Gastroesophageal sphincter (tissue), 4 donors: ENCODE data around the gene SLC38A1. TPM values are rescaled to one million over a fixed set of nuclear protein-coding genes. Genes with fewer than 3 reads are reported as not detected.
"Not testable (repeated sequence)": the region's sequence is repeated elsewhere in the genome, so short reads cannot be mapped to it uniquely, and the experiment has no call there.

ENCODE experiments used
- ATAC-seq: fragments of 150-250 bp; one replicate; pipeline ENCODE4 v1.9.1; 2016; ENCODE audit warnings: mild to moderate bottlenecking, moderate library complexity
- H3K27ac ChIP-seq, 4 donors: fragments of 200-600 bp; sonication (generic) in 3 of 4; 1 replicate in 3 of 4; 2 replicates in 1 of 4; pipeline ENCODE4 v1.5.1; 2016 to 2019
- H3K27me3 ChIP-seq: fragments of 200-600 bp; sonication (generic); one replicate; pipeline ENCODE4 v1.5.1; 2019
- H3K36me3 ChIP-seq, 2 donors: fragments of 200-600 bp; sonication (generic); one replicate each; pipeline ENCODE4 v1.5.1; 2019; ENCODE audit warnings: control low read depth in 1 of 2
- H3K4me1 ChIP-seq, 3 donors: fragments of 200-600 bp; sonication (generic); 1 replicate in 2 of 3; 2 replicates in 1 of 3; pipeline ENCODE4 v1.5.1; 2016 to 2019; ENCODE audit warnings: control low read depth in 2 of 3
- H3K4me3 ChIP-seq, 2 donors: fragments of 200-600 bp; sonication (generic); one replicate each; pipeline ENCODE4 v1.5.1; 2019; ENCODE audit warnings: mild to moderate bottlenecking in 1 of 2, moderate library complexity in 1 of 2
- H3K9me3 ChIP-seq, 3 donors: fragments of 200-600 bp; sonication (generic); one replicate each; pipeline ENCODE4 v1.5.1; 2017 to 2019; ENCODE audit warnings: control low read depth in 2 of 3
- CTCF ChIP-seq, 4 experiments: fragments of 200-600 bp in 2 of 4; fragments of 450-650 bp in 2 of 4; sonication (generic) in 1 of 4; IDR thresholded peaks; one replicate each; pipeline ENCODE4 v1.5.1; 2017 to 2019; ENCODE audit warnings: antibody characterized with exemption in 4 of 4, mild to moderate bottlenecking in 2 of 4, moderate library complexity in 2 of 4
- EP300 ChIP-seq: sonication (generic); formaldehyde crosslinking; IDR thresholded peaks from one replicate; pipeline ENCODE4 v1.6.1; 2017; ENCODE audit warnings: antibody characterized with exemption, mild to moderate bottlenecking
- POLR2A ChIP-seq, 2 donors: fragments of 450-650 bp; IDR thresholded peaks; one replicate each; pipeline ENCODE4 v1.6.1; 2017; ENCODE audit warnings: antibody characterized with exemption in 2 of 2, mild to moderate bottlenecking in 2 of 2, moderate library complexity in 1 of 2
- POLR2AphosphoS5 ChIP-seq: sonication (generic); formaldehyde crosslinking; IDR thresholded peaks from one replicate; pipeline ENCODE4 v1.6.1; 2017; ENCODE audit warnings: antibody characterized with exemption
- WGBS, 2 donors: methylation state at CpG; one replicate each; pipeline ENCODE4 v1.1.5; 2018; ENCODE audit warnings: low coverage in 1 of 2; 5-methylcytosine and 5-hydroxymethylcytosine counted together
- total RNA-seq, 4 donors: library from RNA; depleted of rRNA; stranded (reverse); fragments of >200 nt; gene quantifications; one replicate each; pipeline ENCODE4 v1.1.0, GENCODE V29; 2016

Gene SLC38A1
- total RNA-seq, 4 donors from 2014 or later = 175 to 273 (median 195) TPM

DNA sequence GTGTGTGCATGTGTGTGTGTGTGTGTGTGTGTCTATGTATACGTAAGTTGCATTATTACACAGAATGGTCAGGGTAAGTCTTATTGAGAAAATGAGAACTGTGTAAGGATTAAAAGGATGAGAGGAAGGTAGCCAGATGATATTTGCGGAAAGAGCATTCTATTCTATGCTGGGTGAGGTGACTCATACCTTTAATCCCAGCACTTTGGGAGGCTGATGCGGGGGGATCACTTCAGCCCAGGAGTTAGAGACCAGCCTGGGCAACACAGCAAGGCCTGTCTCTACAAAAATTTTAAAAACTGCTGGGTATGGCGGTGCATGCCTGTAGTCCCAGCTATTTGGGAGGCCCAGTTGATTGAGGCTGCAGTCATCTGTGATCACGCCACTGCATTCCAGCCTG is 103.7 kb downstream of the SLC38A1 start:
- H3K27ac ChIP-seq = no peak overlapping the region
- peaks cover under 1 to 15% (median 4%) of the 10 kb centered on the region in 3 donors for H3K4me1 ChIP-seq
- WGBS, 2 donors = 84 to 89% methylated on average over 3 to 4 of the region's 5 CpGs
- H3K36me3 ChIP-seq = no peaks in the 10 kb centered on the region
- no peak for ATAC-seq
- no peaks in the 10 kb centered on the region for H3K27me3 ChIP-seq
- TF ChIP-seq EP300 = no peak
- no peak for TF ChIP-seq CTCF (IDR thresholded peaks at IDR 0.05)
- no peak for TF ChIP-seq POLR2A (IDR thresholded peaks at IDR 0.05)
- no peak for TF ChIP-seq POLR2AphosphoS5
- H3K4me3 ChIP-seq = no peak overlapping the region
- no peaks in the 10 kb centered on the region for H3K9me3 ChIP-seq

DNA sequence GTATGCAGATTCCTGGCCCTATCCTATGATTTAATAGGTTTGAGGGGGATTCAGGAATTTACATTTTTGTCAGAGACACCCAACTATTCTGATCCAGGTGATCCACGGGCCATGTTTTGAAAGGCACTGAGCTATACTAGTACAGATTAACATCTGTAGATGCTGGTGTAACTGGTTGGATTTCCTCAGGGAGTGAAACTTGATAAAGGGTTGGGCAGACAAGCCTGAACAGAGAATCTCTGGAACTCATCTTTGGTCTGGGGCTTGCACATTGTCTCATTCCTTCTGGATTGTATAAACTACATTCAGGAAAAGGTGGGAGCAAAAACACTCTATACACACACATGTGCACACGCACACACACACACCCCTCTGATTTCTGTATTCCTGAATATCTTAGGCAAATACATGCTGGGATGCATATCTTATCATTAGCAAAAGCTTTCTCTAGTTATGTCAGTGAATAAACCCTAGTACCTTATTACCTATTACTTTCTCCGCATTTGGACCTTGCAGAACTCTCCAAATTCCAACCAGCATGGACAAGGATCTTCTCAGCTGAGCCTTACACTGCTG is 104.6 kb downstream of the SLC38A1 start:
- no peaks in the 10 kb centered on the region for H3K27me3 ChIP-seq
- TF ChIP-seq EP300 (no peak), POLR2AphosphoS5 (no peak), CTCF (IDR thresholded peaks at IDR 0.05) (no peak), POLR2A (IDR thresholded peaks at IDR 0.05) (no peak)
- no peaks in the 10 kb centered on the region for H3K9me3 ChIP-seq
- no peak overlapping the region for H3K4me3 ChIP-seq
- H3K36me3 ChIP-seq = no peaks in the 10 kb centered on the region
- ATAC-seq = no peak
- no peak overlapping the region for H3K27ac ChIP-seq
- 71 to 78% methylated on average over 2 to 3 of the region's 3 CpGs for WGBS, 2 donors
- peaks cover 3 to 25% (median 8%) of the 10 kb centered on the region in 3 donors for H3K4me1 ChIP-seq

DNA sequence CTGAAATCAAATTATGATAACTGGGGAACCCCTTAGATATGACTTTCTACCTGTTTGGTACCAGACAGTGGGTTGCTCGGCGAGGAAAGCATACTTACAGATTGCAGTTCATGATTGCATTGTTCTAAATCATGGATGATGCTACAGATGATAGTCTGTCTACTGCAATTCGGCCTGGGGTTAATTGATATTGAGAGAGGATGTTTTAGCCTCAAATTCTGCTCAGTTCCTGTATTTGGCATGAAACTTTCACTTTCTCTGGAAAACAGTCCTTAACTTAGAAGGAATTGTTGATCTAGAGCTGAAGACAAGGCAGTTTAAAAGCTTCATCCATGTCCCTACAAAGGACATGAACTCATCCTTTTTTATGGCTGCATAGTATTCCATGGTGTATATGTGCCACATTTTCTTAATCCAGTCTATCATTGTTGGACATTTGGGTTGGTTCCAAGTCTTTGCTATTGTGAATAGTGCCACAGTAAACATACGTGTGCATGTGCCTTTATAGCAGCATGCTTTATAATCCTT is 106.2 kb downstream of the SLC38A1 start:
- not testable (repeated sequence) for H3K27me3 ChIP-seq, H3K27ac ChIP-seq, ATAC-seq

DNA sequence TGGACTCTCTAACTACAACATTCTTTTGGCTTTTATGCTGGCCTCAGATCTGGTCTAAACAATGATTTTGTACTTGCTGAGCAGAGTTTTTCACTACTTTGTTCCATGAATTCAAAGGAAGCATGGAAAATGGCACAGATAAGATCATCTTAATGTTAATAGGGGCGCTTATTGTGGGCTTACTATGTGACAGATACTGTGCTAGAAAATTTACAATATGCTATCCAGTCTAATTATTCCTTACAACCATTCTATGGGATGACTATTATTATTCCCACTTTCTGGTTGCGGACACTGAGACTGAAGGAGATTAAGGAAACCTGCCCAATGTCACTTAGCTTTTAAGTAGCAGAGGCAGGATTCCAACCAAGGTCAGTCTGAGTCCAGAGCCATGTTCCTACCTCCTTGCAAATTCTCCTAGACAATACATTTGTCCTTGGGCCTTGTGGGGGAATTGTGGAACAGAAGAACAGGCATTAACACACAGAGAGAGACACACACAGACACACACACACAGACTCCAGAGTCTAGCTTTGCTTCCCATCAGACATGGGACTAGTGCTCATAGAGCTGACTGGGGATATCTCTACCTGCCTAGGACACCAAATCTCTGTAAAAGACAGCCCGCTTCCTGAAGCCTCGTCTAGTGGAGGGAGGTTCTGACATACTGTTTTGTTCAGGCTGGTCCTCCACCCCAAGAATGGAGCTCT is 107.7 kb downstream of the SLC38A1 start:
- no peaks in the 10 kb centered on the region for H3K36me3 ChIP-seq
- 72 to 81% methylated on average over 2 to 3 of the region's 4 CpGs for WGBS, 2 donors
- ATAC-seq = no peak
- H3K27ac ChIP-seq = peak overlapping the region; percentile 72 to 92 (median 75)
- H3K27me3 ChIP-seq = no peaks in the 10 kb centered on the region
- TF ChIP-seq POLR2A (IDR thresholded peaks at IDR 0.05) (no peak), CTCF (IDR thresholded peaks at IDR 0.05) (no peak), EP300 (no peak), POLR2AphosphoS5 (no peak)
- no peaks in the 10 kb centered on the region for H3K9me3 ChIP-seq
- no peak overlapping the region for H3K4me3 ChIP-seq
- H3K4me1 ChIP-seq = peaks cover 3 to 49% (median 27%) of the 10 kb centered on the region in 3 donors

More for the DNA sequence above, 106.2 kb downstream of the SLC38A1 start:
- WGBS, 2 donors = 82 to 93% methylated on average over 3 of the region's 4 CpGs
- peaks cover 3 to 41% (median 24%) of the 10 kb centered on the region in 3 donors for H3K4me1 ChIP-seq
- H3K4me3 ChIP-seq, H3K36me3 ChIP-seq, H3K9me3 ChIP-seq: not testable (repeated sequence)

DNA sequence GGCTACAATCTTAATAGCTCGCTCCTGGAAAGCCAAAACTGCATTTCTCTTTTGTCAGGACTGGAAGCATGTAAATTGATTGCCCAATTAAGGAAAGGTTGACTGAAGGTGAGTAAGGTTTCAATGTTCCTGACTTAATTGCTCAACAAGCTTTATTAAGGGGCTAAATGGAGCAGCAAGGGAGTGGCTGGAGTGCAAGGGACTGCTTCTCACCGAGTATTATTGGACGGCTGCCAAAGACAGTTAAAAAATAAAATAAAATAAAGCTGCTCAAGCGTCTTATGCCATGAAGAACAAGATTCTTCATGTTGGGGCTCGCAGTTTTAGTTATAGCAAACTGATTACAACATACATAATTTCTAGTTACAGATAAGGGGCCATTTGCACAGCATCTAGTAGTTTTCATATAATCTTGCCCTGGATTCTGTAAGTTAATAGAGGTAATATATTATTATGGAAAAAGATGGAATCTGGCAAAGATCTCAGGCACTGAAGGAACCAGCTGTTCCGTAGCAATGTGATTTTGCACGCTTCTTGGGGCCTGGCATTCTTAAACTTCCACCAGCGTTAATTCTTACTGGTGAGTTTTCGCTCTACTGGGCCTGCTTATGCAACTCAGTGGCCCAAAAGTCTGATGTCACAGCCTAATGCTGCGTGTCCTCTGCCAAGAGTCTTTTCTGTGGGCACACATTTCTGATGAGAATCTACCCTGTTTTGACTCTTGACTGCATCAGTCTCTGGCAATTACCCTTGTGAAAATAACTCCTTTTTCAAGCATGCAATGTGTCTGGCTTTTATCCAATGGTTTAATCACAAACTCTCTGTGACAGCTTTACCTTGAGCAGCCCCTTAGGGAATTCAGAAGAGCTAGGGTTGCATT is 108.5 kb downstream of the SLC38A1 start:
- Histone ChIP-seq H3K4me1 (peaks cover 3 to 49% (median 27%) of the 10 kb centered on the region in 3 donors), H3K27me3 (no peaks in the 10 kb centered on the region), H3K9me3 (no peaks in the 10 kb centered on the region), H3K4me3 (no peak overlapping the region), H3K36me3 (no peaks in the 10 kb centered on the region), H3K27ac (peak overlapping the region; percentile 72 to 92 (median 75))
- peak; percentile 85 for ATAC-seq
- TF ChIP-seq POLR2A (IDR thresholded peaks at IDR 0.05) (no peak), CTCF (IDR thresholded peaks at IDR 0.05) (no peak), EP300 (no peak), POLR2AphosphoS5 (peak; percentile 74)
- 24 to 27% methylated on average over 10 of the region's 10 CpGs for WGBS, 2 donors
